GM18868 (cell line): Measurements from ENCODE around the gene TCF19.

Experiments used
- ATAC-seq: cut with Tn5 transposase; IDR thresholded peaks from one replicate; pipeline ENCODE4 v1.9.1; 2021; ENCODE audit warnings: mild to moderate bottlenecking, moderate library complexity; ENCODE audit not compliant: unreplicated experiment

Gene TCF19

DNA sequence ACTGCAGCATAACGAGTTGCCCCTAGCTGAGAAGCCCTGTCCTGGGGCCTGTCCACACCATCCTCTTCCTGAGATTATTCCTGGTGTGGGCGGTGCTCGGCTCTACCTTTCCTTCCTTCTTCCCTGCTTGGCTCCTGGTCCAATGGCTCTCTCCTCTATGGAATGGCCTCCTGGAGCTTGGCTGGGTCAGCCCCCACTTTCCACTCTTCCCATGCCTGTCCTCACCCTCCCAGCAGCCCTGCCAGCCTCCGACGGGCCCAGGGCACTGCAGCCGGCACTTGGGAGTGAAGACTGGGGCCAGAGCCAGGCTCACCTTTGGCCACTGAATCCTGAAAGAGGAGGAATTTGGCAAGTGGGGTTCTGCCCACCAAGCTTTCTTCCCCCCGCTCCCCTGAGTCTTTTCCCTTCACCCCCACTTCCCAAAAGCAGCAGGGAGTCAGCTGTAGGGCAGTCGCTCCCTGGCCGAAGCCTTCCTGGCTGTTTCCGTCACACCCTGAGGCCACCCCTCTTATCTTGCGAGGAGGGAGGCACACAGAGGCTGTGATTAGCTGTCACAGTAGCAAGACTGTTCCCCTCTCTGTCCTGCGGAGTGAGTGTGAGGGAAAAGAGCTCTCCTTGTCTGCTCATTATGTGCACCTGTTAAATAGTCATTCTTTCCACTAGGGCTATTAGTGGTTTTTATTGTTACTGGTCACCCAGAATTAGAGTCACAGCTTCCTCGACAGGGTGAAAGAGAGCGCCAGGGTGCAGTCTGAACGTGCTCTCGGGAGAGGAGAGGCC is 31.8 kb upstream of the TCF19 start:
- ATAC-seq: no peak

- ATAC-seq: no peak
Observed at GRCh38 chr6:31128093-31128676, 30.2 kb upstream of the TCF19 start.

DNA sequence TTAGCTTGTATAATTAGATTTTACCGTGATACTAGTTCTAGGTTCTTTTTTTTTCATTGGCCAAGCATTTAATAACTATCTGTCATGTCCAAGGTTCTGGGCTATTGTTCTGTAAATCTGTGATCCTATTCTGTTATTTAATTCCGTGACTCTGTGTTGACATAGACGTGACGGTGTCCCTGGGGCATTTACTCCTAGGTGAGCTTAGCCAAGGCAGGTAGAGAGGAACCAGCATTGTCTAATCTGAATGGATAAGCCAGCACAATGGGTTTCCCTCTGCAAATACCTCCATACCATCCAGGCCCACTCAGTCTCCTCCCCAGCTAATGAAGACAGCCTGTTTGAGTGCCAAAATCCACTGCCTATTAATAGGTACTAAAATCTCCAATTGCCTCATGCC is 29.3 kb upstream of the TCF19 start:
- ATAC-seq: no peak

- ATAC-seq: no peak
Observed at GRCh38 chr6:31130751-31131150, 27.6 kb upstream of the TCF19 start.

- ATAC-seq: no peak
Observed at GRCh38 chr6:31131595-31131994, 26.8 kb upstream of the TCF19 start.

DNA sequence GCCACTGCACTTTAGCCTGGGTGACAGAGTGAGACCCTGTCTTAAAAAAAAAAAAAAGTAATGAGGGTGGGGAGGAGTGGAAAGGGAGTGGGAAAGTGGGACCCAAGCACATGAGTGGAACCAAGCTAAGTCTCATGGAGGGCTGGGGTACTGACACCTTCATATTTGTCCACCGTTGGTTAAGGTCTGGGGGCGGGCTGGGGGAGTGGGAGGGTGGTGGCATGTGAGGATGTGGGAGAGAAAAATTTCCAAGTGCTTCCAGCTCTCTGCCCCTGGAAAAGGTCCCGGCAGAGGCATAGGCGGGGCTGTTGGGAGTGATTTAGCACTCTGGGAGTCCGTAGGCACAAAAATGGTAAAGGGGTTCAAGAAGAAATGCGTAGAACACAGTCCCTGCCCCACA is 25.6 kb upstream of the TCF19 start:
- ATAC-seq: no peak

DNA sequence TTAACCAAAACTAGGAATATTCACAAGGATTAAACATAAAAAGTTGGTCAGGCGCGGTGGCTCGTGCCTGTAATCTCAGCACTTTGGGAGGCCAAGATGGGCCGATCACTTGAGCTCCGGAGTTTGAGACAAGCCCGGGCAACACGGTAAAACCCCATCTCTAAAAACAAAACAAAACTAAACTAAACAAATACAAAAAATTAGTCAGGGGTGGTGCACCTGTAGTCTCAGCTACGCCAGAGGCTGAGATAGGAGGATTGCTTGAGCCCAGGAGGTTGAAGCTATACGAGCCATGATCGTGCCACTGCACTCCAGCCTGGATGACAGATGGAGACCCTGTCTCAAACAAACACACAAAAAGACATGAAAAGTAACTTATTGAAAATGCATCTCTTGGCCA is 22.7 kb upstream of the TCF19 start:
- peak; percentile 60 for ATAC-seq

DNA sequence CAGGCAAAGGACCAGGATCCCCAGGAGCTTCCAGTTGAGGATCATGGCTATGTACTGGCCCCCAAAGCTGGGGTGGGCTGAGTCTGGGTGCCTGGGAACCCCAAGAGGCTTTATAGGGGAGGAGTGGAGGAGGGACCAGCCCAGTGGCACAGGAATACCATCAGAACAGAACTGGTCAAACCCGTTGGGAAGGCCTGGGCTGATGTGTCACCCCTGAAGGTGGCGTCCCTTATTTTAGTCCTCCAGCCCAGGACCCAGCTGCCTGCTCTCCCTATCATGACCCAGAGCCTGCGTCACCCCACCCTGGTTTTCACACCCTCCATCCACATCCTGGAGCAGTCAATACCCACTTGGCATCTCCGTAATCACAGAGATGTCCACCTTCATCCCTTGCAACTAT is 19.4 kb upstream of the TCF19 start, which contains the start of gene PSORS1C2:
Gene PSORS1C2 (minus strand): TSS at position 85 of the 400 bp plus-strand sequence. CDS start 40 bp downstream, at position 45.
- no peak for ATAC-seq

DNA sequence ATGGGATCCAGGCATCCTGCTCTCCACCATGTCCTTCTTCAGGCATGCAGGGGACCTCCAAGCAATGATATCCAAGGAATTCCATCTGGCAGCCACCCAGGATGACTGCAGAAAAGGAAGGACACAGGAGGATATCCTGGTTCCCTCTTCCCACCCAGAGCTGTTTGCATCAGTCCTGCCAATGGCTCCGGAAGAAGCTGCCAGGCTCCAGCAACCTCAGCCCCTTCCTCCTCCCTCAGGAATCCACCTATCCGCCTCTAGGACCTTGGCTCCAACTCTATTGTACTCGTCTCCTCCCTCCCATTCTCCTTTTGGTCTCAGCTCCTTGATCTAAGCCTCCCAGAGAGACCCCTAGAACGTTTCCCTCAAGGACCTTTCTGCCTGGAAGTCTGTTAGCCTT is 18.8 kb upstream of the TCF19 start:
- ATAC-seq: no peak

DNA sequence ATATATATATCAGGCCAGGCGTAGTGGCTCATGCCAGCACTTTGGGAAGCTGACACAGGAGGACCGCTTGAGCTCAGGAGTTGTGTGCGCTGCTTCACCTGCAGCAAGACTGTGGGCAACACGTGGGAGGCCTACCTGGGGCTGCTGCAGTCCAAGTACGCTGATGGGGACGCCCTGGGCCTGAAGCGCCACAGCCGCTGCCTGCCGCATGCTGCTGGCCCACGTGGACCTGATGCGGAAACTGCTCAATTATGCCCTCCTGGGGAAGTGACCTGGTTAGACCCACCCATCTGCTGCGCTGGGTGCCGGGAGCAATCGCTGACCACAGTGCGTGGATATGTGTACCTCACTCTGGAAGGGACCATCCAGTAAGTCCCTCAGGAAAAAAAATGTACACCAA is 17.7 kb upstream of the TCF19 start:
- no peak for ATAC-seq

DNA sequence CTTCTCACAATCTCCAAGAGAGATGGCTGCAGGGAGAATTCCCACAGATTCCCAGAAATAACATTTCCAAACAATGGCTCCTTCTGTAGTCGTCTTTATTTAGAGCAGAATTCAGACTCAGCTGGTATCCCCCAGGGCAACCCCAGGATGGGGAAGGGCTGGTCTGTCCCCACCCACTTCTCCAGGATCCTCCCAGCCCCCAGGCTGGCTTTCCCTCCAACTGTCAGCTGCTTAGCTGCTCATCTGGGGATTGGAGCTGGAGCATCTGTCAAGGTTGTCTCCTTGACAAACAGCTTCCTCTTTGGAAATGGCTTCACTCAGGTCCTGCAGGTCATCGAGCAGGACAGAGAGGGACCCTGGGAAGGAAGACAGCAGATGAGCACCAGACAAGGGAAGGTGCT is 16.0 kb upstream of the TCF19 start:
- no peak for ATAC-seq

DNA sequence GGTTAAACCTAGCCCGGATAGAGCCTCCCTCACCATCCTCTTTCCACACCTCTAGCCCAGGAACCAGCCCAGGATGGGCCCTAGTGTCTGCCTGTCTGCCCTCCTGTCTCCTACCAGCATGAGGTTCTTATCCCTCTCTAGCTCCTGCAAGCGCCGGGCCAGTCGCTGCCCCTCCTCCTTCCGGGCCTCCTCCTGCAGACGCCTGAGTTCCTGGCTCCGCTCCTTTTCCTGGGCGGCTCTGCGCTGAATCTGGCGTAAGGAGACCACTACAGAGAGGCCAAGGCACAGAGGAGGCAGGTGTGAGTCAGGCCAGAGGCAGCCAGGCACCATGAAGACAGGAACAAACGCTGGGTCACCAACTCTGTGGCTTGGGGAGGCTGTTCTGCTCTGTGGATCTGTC is 15.2 kb upstream of the TCF19 start:
- ATAC-seq: no peak

GRCh38 chr6:31144296-31144969 is 14.0 kb upstream of the TCF19 start:
- ATAC-seq: no peak

DNA sequence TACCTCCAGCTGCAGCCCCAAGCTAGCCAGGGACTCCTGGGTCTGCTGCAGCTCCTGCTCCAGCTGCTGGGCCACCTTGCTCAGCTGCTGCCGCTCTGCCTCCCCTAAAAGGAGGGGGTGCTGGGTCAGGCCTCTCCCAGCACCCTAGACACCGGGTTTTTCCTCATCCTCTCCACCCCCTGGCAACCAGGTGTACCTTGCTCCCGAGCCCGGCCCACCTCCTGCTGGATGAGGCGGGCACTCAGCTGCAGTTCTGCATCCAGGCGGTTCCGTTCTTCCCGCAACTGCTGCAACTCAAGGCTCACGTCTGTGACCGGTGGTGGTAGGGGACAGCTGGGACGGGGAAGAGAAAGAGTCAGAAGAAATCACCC is 13.4 kb upstream of the TCF19 start:
- ATAC-seq: no peak

DNA sequence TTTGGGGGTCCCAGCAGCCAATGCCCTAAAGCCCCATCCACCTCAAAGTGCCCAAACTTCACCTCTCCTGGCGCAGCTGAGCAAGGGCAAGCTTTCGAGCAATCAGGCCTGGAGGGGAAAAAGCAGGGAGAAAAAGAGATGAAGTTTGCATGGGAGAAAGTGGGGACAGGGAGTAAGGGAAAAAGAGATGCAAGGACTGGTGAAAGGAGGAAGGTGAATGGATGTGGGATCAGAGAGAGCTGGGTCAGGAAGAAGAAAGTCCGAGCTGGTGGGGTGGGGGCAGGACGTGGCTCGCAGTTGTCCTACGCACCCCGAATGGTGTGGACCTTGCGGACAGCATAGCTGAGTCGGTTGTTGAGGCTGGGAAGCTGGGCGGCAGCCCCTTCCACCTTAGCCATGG is 13.0 kb upstream of the TCF19 start:
- ATAC-seq: no peak

GRCh38 chr6:31149827-31150447 is 8.5 kb upstream of the TCF19 start:
- ATAC-seq: no peak

DNA sequence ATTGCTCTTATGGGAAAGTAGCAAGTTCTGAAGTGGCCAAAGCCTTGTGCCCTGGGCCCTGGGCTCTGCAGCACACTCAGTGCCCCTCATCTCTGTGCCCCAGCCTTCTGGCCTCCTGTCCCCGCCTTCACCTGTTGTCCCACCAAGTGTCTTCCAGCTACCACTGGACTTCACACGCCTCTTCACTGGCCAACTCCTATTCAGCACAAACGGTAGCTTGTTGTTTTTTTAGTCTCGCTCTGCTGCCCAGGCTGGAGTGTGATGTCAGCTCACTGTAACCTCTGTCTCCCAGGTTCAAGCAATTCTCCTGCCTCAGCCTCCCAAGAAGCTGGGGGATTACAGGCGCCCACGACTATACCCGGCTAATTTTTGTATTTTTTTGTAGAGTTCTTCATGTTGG is 5.6 kb upstream of the TCF19 start:
- no peak for ATAC-seq

DNA sequence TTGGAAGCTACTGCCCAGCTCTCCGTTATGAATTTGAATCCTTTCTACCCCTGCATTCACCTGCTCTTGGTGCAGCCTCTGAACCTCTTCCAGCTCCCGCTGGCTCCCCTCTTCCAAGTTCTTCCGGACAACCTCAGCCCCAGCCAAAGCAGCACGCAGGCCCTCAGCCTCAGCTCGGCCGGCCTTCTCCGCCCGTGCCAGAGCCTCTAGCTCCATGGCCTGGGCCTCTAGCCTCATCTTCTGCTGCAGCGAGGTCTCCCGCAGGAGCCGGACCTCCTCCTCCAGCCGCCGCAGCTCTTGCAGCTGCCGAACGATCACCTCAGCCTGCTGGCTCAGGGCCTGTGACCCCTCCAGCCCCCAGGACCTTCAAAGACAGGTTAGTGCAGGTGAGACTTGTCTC is 4.0 kb upstream of the TCF19 start:
- ATAC-seq: no peak

- no peak for ATAC-seq
Observed at GRCh38 chr6:31156641-31157040, 1.7 kb upstream of the TCF19 start.

DNA sequence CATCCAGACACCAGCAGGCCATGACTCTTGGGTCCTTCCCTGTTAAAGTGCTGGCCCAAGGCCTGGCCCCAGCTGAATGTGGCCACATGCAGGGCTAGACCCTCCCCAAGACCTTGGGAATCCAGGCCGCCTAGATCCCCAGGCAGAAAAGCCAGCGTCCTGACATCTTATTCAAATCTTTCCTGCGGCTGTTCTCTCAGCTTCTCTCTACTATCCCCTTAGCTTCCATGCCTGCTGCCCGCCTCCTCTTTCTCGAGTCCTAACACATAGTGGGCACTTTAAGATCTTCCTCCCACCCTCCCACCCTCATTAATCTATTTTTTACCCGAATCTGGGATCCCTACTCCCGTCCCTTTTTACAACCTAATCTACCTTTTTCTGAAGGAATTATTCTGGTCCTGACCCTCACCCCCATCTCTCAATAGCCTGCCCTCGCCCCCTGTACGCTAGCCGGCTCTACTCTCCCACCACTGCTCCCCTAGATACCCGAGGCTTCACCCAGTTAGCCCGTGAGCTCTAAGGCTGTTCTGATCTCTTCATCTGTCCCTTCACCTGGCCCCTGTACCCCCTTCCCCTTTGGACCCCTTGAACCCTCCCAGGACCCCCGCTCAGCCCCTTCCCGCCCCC is 763 bp upstream of the TCF19 start, which contains the start of gene CCHCR1:
Gene CCHCR1 (minus strand): TSS at position 290 of the 627 bp plus-strand sequence. CDS start 202 bp downstream, at position 88.
- no peak for ATAC-seq
